Thoracic aorta (tissue), 2 donors: ENCODE measurements around the gene CALML3. TPM values are rescaled to one million over a fixed set of nuclear protein-coding genes. Genes with fewer than 3 reads are reported as not detected.

Source experiments
- ATAC-seq: fragments of 150-250 bp; one replicate; pipeline ENCODE4 v1.8.0; 2017; ENCODE audit warnings: low read depth; ENCODE audit not compliant: insufficient number of reproducible peaks, low FRiP score
- DNase-seq: peaks from one replicate; pipeline ENCODE4 v3.0.0-alpha.2; 2020; ENCODE audit warnings: low spot score
- H3K27ac ChIP-seq, 2 donors: fragments of 200-600 bp; sonication (generic); 1 replicate in 1 of 2; 2 replicates in 1 of 2; pipeline ENCODE4 v1.5.1; 2016; ENCODE audit warnings: mild to moderate bottlenecking in 2 of 2, moderate library complexity in 2 of 2
- H3K27me3 ChIP-seq: fragments of 200-600 bp; sonication (generic); replicated peaks from 2 replicates; pipeline ENCODE4 v1.6.0; 2016; ENCODE audit warnings: mild to moderate bottlenecking; ENCODE audit not compliant: insufficient read depth
- H3K36me3 ChIP-seq: fragments of 200-600 bp; sonication (generic); one replicate; pipeline ENCODE4 v1.5.1; 2016
- H3K4me1 ChIP-seq, 2 donors: fragments of 200-600 bp; sonication (generic); 1 replicate in 1 of 2; 2 replicates in 1 of 2; pipeline versions ENCODE4 v1.5.1 to v1.6.0; 2016; ENCODE audit warnings: low read depth in 2 of 2, mild to moderate bottlenecking in 1 of 2; ENCODE audit not compliant: control insufficient read depth in 1 of 2
- H3K4me3 ChIP-seq: fragments of 200-600 bp; sonication (generic); 2 replicates; pipeline ENCODE4 v1.5.1; 2016; ENCODE audit warnings: mild to moderate bottlenecking
- H3K9me3 ChIP-seq: fragments of 200-600 bp; sonication (generic); 2 replicates; pipeline ENCODE4 v1.5.1; 2016
- total RNA-seq, 2 donors: library from RNA; depleted of rRNA; stranded (reverse); fragments of >200 nt; gene quantifications; one replicate each; pipeline versions ENCODE4 v1.1.0 to v1.2.3, GENCODE V29; 2016
- TF ChIP-seq, protein P1 (sequence below): fragments of 200-600 bp; sonication (generic); IDR thresholded peaks from one replicate; pipeline ENCODE4 v1.5.1; 2019; ENCODE audit warnings: antibody characterized with exemption

Gene CALML3
- total RNA-seq, 2 donors from 2014 or later: not detected

DNA sequence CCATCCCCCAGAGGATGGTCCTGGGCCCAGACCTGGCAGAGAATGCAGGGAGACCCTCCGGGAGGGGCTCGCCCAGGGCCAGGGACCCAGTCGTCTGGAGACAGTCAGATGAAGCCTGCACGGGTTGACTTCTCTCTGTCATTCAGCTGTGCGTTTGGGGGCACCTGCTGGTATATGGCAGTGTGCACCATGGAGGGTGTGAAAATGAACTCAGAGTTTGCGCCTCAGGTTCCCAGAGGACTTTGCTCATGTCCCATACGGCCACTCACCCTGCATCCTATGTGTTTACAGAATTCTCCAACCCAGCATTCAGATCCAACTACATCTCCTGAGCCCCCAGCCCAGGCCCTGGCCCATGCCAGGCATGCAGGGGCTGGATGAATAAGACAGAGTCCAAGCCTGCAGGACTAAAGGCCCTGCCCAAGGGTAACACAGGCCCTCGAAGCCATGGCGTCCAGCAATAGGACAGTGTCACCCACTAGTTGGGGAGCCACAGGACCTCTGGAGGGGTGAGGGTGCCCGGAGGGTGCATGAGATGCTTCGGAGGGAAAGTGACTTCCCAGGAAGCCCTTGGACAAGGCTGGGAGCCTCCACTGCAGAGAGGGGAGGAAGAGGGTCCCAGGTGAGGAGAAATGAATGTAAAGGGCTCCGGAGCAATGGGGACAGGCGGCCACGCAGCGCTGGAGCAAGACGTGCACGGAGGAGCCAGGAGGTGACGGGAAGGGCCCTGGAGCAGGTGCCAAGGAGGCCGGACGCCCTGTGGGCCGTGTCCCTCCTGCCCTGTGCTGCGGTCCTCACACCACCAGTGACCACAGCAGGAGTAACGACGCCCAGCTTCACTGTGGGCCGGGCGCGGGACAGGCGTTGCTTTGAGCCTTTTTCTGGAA, 36.3 kb downstream of the CALML3 start:
- H3K9me3 ChIP-seq: no peaks in the 10 kb centered on the region
- ATAC-seq: no peak
- no peaks in the 10 kb centered on the region for H3K36me3 ChIP-seq
- peaks cover 24 to 81% of the 10 kb centered on the region in 2 donors for H3K4me1 ChIP-seq
- no peak for DNase-seq
- TF ChIP-seq, protein P1, sequence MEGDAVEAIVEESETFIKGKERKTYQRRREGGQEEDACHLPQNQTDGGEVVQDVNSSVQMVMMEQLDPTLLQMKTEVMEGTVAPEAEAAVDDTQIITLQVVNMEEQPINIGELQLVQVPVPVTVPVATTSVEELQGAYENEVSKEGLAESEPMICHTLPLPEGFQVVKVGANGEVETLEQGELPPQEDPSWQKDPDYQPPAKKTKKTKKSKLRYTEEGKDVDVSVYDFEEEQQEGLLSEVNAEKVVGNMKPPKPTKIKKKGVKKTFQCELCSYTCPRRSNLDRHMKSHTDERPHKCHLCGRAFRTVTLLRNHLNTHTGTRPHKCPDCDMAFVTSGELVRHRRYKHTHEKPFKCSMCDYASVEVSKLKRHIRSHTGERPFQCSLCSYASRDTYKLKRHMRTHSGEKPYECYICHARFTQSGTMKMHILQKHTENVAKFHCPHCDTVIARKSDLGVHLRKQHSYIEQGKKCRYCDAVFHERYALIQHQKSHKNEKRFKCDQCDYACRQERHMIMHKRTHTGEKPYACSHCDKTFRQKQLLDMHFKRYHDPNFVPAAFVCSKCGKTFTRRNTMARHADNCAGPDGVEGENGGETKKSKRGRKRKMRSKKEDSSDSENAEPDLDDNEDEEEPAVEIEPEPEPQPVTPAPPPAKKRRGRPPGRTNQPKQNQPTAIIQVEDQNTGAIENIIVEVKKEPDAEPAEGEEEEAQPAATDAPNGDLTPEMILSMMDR: no peak
- no peak overlapping the region for H3K4me3 ChIP-seq
- peak overlapping the region; percentile 75 to 85 for H3K27ac ChIP-seq
- H3K27me3 ChIP-seq: no peaks in the 10 kb centered on the region

DNA sequence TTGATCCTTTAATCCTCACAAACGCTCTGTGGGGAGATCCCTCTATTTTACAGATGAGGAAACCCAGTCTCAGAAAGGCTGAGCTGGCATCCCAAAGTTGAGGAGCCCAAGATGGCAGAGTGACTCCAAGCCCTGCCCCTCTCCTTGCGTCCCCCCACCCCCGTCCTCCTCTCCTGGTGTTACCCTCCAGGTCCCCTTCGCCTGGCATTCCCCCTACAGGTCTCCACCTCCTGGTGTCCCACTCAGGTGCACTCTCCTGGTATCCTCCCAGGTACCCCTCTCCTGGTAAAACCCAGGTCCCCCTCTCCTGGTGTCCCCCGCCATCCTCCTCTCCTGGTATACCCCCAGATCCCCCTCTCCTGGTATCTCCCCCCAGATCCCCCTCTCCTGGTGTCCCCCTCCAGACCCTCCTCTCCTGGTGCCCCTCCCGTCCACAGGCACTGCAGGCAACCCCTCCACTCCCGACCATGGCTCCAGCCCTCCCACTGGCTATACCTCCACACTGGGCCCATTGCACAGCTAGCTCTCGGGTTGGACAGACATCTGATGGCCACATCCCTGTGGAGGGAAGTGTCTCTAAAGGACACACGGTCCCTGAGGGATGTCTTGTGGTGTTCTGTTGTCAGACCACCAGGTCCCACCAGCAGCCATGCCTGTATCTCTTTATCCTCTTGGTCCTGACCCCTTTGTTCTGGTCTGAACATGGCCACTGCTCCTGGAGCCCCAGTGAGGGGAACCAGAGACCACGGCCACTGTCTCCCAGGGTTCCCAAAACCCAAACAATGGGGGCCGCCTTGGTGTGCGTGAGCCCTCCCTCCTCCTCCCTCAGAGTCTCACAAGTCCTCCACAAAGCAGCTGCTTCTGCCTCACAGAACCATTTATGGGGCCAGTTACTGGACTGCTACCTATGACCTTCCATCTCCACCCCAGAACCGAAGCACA, 37.2 kb downstream of the CALML3 start:
- Histone ChIP-seq H3K9me3 (no peaks in the 10 kb centered on the region), H3K27ac (peak overlapping the region; percentile 82 to 85), H3K4me1 (peaks cover 20 to 72% of the 10 kb centered on the region in 2 donors), H3K36me3 (no peaks in the 10 kb centered on the region), H3K27me3 (no peaks in the 10 kb centered on the region), H3K4me3 (no peak overlapping the region)
- TF ChIP-seq, protein P1: no peak
- no peak for DNase-seq
- ATAC-seq: no peak

DNA sequence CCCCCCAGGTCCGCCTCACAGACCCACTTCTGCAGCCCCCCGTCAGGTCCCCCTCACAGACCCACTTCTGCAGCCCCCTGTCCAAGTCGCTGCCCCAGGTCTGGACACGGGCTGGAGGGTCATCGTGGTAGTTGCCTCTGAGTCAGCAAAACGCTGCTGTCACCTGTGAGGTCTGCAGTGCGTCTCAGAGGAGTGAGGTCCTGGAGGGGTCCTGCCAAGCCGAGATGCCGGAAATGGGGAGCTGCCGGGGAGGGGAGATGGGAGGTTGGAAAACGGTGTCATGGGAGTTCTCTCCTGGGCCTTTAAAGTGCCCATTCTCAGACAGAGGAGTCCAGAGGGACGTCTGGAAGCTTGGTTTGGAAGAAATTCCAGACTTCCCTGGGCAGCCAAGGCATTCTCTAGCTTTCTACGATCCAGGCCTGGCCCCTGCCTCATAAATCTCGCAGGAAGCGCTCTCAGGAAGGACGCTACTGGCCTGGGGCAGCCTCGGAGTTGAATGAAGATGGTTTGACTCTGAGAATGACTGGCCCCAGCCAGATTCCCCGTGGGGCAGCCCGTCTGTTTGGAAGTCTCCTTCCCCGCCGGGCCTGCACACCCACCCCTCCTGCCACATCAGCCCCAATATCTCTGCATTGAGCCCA, 38.7 kb downstream of the CALML3 start:
- Histone ChIP-seq H3K9me3 (no peaks in the 10 kb centered on the region), H3K4me3 (peak overlapping the region; percentile 15), H3K36me3 (no peaks in the 10 kb centered on the region), H3K4me1 (peaks cover 20 to 58% of the 10 kb centered on the region in 2 donors), H3K27ac (peak overlapping the region; percentile 82), H3K27me3 (no peaks in the 10 kb centered on the region)
- TF ChIP-seq, protein P1: no peak
- ATAC-seq (no peak), DNase-seq (no peak)

DNA sequence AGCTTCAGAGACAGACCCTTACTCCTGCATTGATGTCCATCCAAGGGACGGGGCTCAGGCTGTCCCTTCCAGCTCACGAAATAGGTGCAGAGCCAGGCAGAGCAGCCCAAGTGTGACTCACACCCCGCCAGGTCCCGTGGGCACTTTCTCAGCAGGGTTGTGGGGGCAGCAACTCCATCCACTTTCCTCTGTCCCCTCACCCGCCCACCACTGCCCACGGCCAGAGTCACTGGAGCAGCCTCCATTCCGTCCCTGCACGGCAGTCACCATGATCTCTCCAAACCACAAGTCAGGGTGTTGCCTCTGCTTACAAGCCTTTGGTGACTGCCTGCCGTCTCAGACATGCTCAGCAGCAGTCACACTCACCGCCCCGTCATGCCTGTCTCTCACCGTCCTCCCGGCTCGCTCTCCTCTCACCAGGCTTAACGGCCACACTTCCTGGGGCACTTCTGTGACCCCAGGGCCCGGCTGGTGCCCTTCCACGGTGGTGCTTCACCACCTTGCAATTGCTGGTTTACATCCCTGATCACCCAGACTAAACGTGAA, 39.3 kb downstream of the CALML3 start:
- H3K9me3 ChIP-seq: no peaks in the 10 kb centered on the region
- no peak for DNase-seq
- TF ChIP-seq, protein P1: no peak
- peak; percentile 32 for ATAC-seq
- no peaks in the 10 kb centered on the region for H3K36me3 ChIP-seq
- H3K4me1 ChIP-seq: peaks cover 14 to 51% of the 10 kb centered on the region in 2 donors
- H3K27ac ChIP-seq: peak overlapping the region; percentile 82
- peak overlapping the region; percentile 15 for H3K4me3 ChIP-seq
- no peaks in the 10 kb centered on the region for H3K27me3 ChIP-seq
